GM23338 (cell line): ENCODE data around the gene HK1. TPM values are rescaled to one million over a fixed set of nuclear protein-coding genes. Genes with fewer than 3 reads are reported as not detected.

Experiments used
- ATAC-seq: fragments of 200-7000 bp; cut with Tn5 transposase; 3 replicates; pipeline ENCODE4 v1.9.1; 2020
- DNase-seq: peaks from one replicate; pipeline ENCODE4 v3.0.0-alpha.2; 2015; ENCODE audit warnings: low spot score
- H2AFZ ChIP-seq: fragments of 200-600 bp; sonication (generic); 2 replicates; pipeline ENCODE4 v1.8.0; 2016; ENCODE audit warnings: antibody characterized with exemption, mild to moderate bottlenecking, moderate library complexity
- H3F3A ChIP-seq: fragments of 200-600 bp; sonication (generic); replicated peaks from 2 replicates; pipeline ENCODE4 v1.8.0; 2017; ENCODE audit warnings: antibody characterized with exemption, mixed run types, low read depth
- H3K27ac ChIP-seq: fragments of 200-600 bp; sonication (generic); 2 replicates; pipeline ENCODE4 v1.6.1; 2016; ENCODE audit warnings: low read depth
- H3K27me3 ChIP-seq: fragments of 200-600 bp; sonication (generic); 2 replicates; pipeline ENCODE4 v1.8.0; 2016; ENCODE audit warnings: mild to moderate bottlenecking, mixed run types, moderate library complexity; ENCODE audit not compliant: insufficient read depth
- H3K36me3 ChIP-seq: fragments of 200-600 bp; sonication (generic); 2 replicates; pipeline ENCODE4 v1.8.0; 2016; ENCODE audit warnings: mild to moderate bottlenecking; ENCODE audit not compliant: insufficient read depth
- H3K4me1 ChIP-seq: fragments of 200-600 bp; sonication (generic); 2 replicates; pipeline ENCODE4 v1.8.0; 2016; ENCODE audit warnings: mild to moderate bottlenecking, moderate library complexity; ENCODE audit not compliant: insufficient read depth
- H3K4me2 ChIP-seq: fragments of 200-600 bp; sonication (generic); 2 replicates; pipeline ENCODE4 v1.7.1; 2017; ENCODE audit warnings: mixed run types
- H3K4me3 ChIP-seq: fragments of 200-600 bp; sonication (generic); 2 replicates; pipeline ENCODE4 v1.6.1; 2016; ENCODE audit warnings: mixed run types
- H3K79me2 ChIP-seq: fragments of 200-600 bp; sonication (generic); replicated peaks from 2 replicates; pipeline ENCODE4 v1.8.0; 2017; ENCODE audit warnings: mild to moderate bottlenecking; ENCODE audit not compliant: insufficient read depth
- H3K9me2 ChIP-seq: fragments of 200-600 bp; sonication (generic); 2 replicates; pipeline ENCODE4 v1.8.0; 2017; ENCODE audit not compliant: insufficient read depth
- H4K20me1 ChIP-seq: fragments of 200-600 bp; sonication (generic); replicated peaks from 2 replicates; pipeline ENCODE4 v1.8.0; 2017; ENCODE audit warnings: mild to moderate bottlenecking; ENCODE audit not compliant: insufficient read depth
- H3K27ac Mint-ChIP-seq: 2 replicates; pipeline ENCODE4 v1.8.0; 2020; ENCODE audit warnings: inconsistent platforms, mild to moderate bottlenecking, moderate library complexity, mixed read lengths
- H3K27me3 Mint-ChIP-seq: 3 replicates; pipeline ENCODE4 v1.8.0; 2022; ENCODE audit warnings: low read depth, mild to moderate bottlenecking, moderate library complexity, mixed read lengths, inconsistent platforms; ENCODE audit not compliant: insufficient read depth, poor library complexity
- H3K36me3 Mint-ChIP-seq: 3 replicates; pipeline ENCODE4 v1.8.0; 2021; ENCODE audit warnings: low read depth, mild to moderate bottlenecking, inconsistent platforms, moderate library complexity, mixed read lengths
- H3K4me1 Mint-ChIP-seq: 3 replicates; pipeline ENCODE4 v1.8.0; 2020; ENCODE audit warnings: mild to moderate bottlenecking, inconsistent platforms, mixed read lengths
- H3K4me3 Mint-ChIP-seq: 3 replicates; pipeline ENCODE4 v1.8.0; 2021; ENCODE audit warnings: moderate library complexity, mild to moderate bottlenecking, inconsistent platforms, mixed read lengths
- H3K9me3 Mint-ChIP-seq: 3 replicates; pipeline ENCODE4 v1.8.0; 2020; ENCODE audit warnings: moderate library complexity, mild to moderate bottlenecking, inconsistent platforms, mixed read lengths
- CREB1 ChIP-seq: fragments of 250-450 bp; sonication (Bioruptor Pico); IDR thresholded peaks from 2 replicates; pipeline ENCODE4 v1.5.0; 2020; ENCODE audit warnings: low read depth, mild to moderate bottlenecking, moderate library complexity
- CTCF ChIP-seq, 2 experiments: fragments of 200-600 bp in 1 of 2; sonication (generic) in 1 of 2; conservative IDR thresholded peaks; 2 replicates each; pipeline versions ENCODE4 v1.5.1 to v1.6.1; 2016 to 2017; ENCODE audit warnings: antibody characterized with exemption in 2 of 2, low read depth in 2 of 2, mild to moderate bottlenecking in 2 of 2, moderate library complexity in 1 of 2
- ETS1 ChIP-seq: IDR thresholded peaks from 2 replicates; pipeline ENCODE4 v1.6.1; 2016; ENCODE audit warnings: antibody characterized with exemption
- EZH2 ChIP-seq: fragments of 200-600 bp; sonication (generic); IDR thresholded peaks from one replicate; pipeline ENCODE4 v1.8.0; 2017; ENCODE audit warnings: antibody characterized with exemption, mild to moderate bottlenecking, low read depth; ENCODE audit not compliant: unreplicated experiment
- EZH2phosphoT487 ChIP-seq: fragments of 200-600 bp; sonication (generic); IDR thresholded peaks from one replicate; pipeline ENCODE4 v1.8.1; 2018; ENCODE audit warnings: antibody characterized with exemption; ENCODE audit not compliant: unreplicated experiment
- JUNB ChIP-seq: IDR thresholded peaks from one replicate; pipeline ENCODE4 v1.6.1; 2016; ENCODE audit warnings: antibody characterized with exemption; ENCODE audit not compliant: unreplicated experiment
- NANOG ChIP-seq: IDR thresholded peaks from 2 replicates; pipeline ENCODE4 v1.6.1; 2016; ENCODE audit warnings: antibody characterized with exemption, borderline replicate concordance
- POLR2AphosphoS5 ChIP-seq: IDR thresholded peaks from 2 replicates; pipeline ENCODE4 v1.6.1; 2016; ENCODE audit warnings: antibody characterized with exemption, low read depth
- REST ChIP-seq: IDR thresholded peaks from one replicate; pipeline ENCODE4 v1.6.1; 2018; ENCODE audit warnings: antibody characterized with exemption; ENCODE audit not compliant: unreplicated experiment
- STAT1 ChIP-seq: IDR thresholded peaks from one replicate; pipeline ENCODE4 v1.6.1; 2016; ENCODE audit warnings: antibody characterized with exemption; ENCODE audit not compliant: unreplicated experiment
- ZNF114 ChIP-seq: fragments of 250-450 bp; sonication (Bioruptor Pico); IDR thresholded peaks from 2 replicates; pipeline ENCODE4 v1.5.0; 2020; ENCODE audit warnings: mild to moderate bottlenecking, moderate library complexity
- ZNF331 ChIP-seq: fragments of 250-450 bp; sonication (Bioruptor Pico); IDR thresholded peaks from 2 replicates; pipeline ENCODE4 v1.5.0; 2020; ENCODE audit warnings: low read depth, mild to moderate bottlenecking, moderate library complexity
- ZNF462 ChIP-seq: fragments of 250-450 bp; sonication (Bioruptor Pico); IDR thresholded peaks from 2 replicates; pipeline ENCODE4 v1.5.0; 2020; ENCODE audit warnings: mild to moderate bottlenecking, moderate library complexity
- polyA plus RNA-seq: library from polyadenylated mRNA; unstranded; fragments of >200 nt; fragmentation: Nextera tagmentation; extraction: Ambion mirVana; gene quantifications from 2 replicates; pipeline ENCODE4 v1.2.1, GENCODE V29; 2016
- total RNA-seq: library from RNA; depleted of rRNA; stranded (reverse); fragments of >200 nt; shearing (Covaris generic); gene quantifications from 2 replicates; pipeline ENCODE4 v1.2.3, GENCODE V29; 2014

Gene HK1
- total and polyA plus RNA-seq, 2 experiments from 2014 or later, result 76.6 to 229 TPM

- H3K27ac Mint-ChIP-seq, result peak overlapping the region; percentile 78; the same call in 1 of the 2 replicates
- Histone ChIP-seq H3K27ac (peak overlapping the region; percentile 69; the same call in 1 of the 2 replicates), H3K4me1 (peaks cover 23% of the 10 kb centered on the region; the same call in 1 of the 2 replicates), H3K9me2 (no peaks in the 10 kb centered on the region), H3K27me3 (peaks cover 4% of the 10 kb centered on the region; the same call in 1 of the 2 replicates), H4K20me1 (no peaks in the 10 kb centered on the region), H3K4me3 (no peak overlapping the region), H3K36me3 (peaks cover 4% of the 10 kb centered on the region; the same call in 1 of the 2 replicates), H3K79me2 (no peaks in the 10 kb centered on the region), H3F3A (peaks cover 3% of the 10 kb centered on the region; the same call in 1 of the 2 replicates), H3K4me2 (peak overlapping the region; percentile 51), H2AFZ (no peak overlapping the region)
- H3K4me3 Mint-ChIP-seq, result no peak overlapping the region
- no peaks in the 10 kb centered on the region; the same call in 2 of the 3 replicates for H3K9me3 Mint-ChIP-seq
- H3K27me3 Mint-ChIP-seq, result peaks cover 22% of the 10 kb centered on the region
- ATAC-seq (peak; percentile 9; the same call in 2 of the 3 replicates), DNase-seq (peak; percentile 47)
- H3K36me3 Mint-ChIP-seq, result peaks cover 27% of the 10 kb centered on the region
- TF ChIP-seq CREB1 (CRISPR knock-in tag) (no peak), ETS1 (no peak), CTCF (conservative IDR thresholded peaks at IDR 0.05; ENCODE audit: low read depth in 2 of 2) (no peak), NANOG (no peak), REST (no peak), STAT1 (no peak), ZNF114 (CRISPR knock-in tag) (no peak), ZNF331 (CRISPR knock-in tag) (no peak), ZNF462 (CRISPR knock-in tag) (no peak), EZH2phosphoT487 (no peak), POLR2AphosphoS5 (no peak), EZH2 (no peak), JUNB (no peak)
- H3K4me1 Mint-ChIP-seq, result peaks cover 42% of the 10 kb centered on the region
Measured at GRCh38 chr10:69406302-69406811, 128.1 kb downstream of the HK1 start.
